ENCODE results near the gene RBFOX1.

GRCh38 chr16:7590934-7591333, 258.3 kb downstream of the RBFOX1 start:
- TF ChIP-seq ZNF274 (IDR thresholded peaks at IDR 0.05; ENCODE audit: insufficient read depth, insufficient read length) (no peak), ZBTB33 (IDR thresholded peaks at IDR 0.05) (no peak), POLR2AphosphoS5 (IDR thresholded peaks at IDR 0.05; ENCODE audit: low read length) (no peak), POLR2A (IDR thresholded peaks at IDR 0.05; ENCODE audit: low read depth, low read length) (no peak), BACH1 (IDR thresholded peaks at IDR 0.05; ENCODE audit: borderline replicate concordance) (no peak), RFX5 (IDR thresholded peaks at IDR 0.05; ENCODE audit: low read depth, low read length) (no peak)

Data from GM12878 (cell line).